AG04449 (cell line): ENCODE results near the gene PRRT4.

Experiments
- CTCF ChIA-PET: fragments of 350-600 bp; formaldehyde crosslinking; extraction: SDS; loops from one replicate; lab custom pipeline; 2021; ENCODE audit warnings: antibody characterized with exemption; lab: Yijun Ruan, JAX
- POLR2A ChIA-PET: fragments of 400-600, 350-600 bp; formaldehyde crosslinking; extraction: SDS; loops from one replicate; lab custom pipeline; 2020; ENCODE audit warnings: antibody characterized with exemption, inconsistent platforms; lab: Yijun Ruan, JAX
- DNase-seq: peaks from one replicate; pipeline ENCODE4 v3.0.0-alpha.2; 2010; ENCODE audit warnings: low read depth, low spot score
- H3K4me3 ChIP-seq: 2 replicates; pipeline ENCODE4 v1.5.1; 2011; ENCODE audit warnings: low read depth, mild to moderate bottlenecking, control low read depth, low read length
- TF ChIP-seq, protein P1 (sequence below): IDR thresholded peaks from one replicate; pipeline ENCODE4 v1.5.1; 2011; ENCODE audit warnings: mild to moderate bottlenecking, moderate library complexity, low read length, control low read depth, inconsistent platforms; ENCODE audit not compliant: insufficient read depth; ENCODE audit errors: missing control alignments

The PRRT4 gene

GRCh38 chr7:128398016-128398840 is 36.7 kb upstream of the PRRT4 start:
- POLR2A ChIA-PET: interaction anchor here (0.7 kb wide), 1 partner anchor 11 kb away, joined by 3 read pairs; no protein-coding TSS in a partner anchor
- no peak for DNase-seq

GRCh38 chr7:128396357-128396756 is 34.9 kb upstream of the PRRT4 start:
- ChIA-PET POLR2A (no interaction called here), CTCF (interaction anchor here (0.7 to 14.1 kb wide), 7 partner anchors 7 to 52 kb away, joined by 3 to 229 read pairs (median 34); partner anchors contain the start of genes IMPDH1 and RBM28)
- TF ChIP-seq, protein P1, sequence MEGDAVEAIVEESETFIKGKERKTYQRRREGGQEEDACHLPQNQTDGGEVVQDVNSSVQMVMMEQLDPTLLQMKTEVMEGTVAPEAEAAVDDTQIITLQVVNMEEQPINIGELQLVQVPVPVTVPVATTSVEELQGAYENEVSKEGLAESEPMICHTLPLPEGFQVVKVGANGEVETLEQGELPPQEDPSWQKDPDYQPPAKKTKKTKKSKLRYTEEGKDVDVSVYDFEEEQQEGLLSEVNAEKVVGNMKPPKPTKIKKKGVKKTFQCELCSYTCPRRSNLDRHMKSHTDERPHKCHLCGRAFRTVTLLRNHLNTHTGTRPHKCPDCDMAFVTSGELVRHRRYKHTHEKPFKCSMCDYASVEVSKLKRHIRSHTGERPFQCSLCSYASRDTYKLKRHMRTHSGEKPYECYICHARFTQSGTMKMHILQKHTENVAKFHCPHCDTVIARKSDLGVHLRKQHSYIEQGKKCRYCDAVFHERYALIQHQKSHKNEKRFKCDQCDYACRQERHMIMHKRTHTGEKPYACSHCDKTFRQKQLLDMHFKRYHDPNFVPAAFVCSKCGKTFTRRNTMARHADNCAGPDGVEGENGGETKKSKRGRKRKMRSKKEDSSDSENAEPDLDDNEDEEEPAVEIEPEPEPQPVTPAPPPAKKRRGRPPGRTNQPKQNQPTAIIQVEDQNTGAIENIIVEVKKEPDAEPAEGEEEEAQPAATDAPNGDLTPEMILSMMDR: no peak
- H3K4me3 ChIP-seq: no peak overlapping the region
- no peak for DNase-seq

More at GRCh38 chr7:128398016-128398840, 36.7 kb upstream of the PRRT4 start:
- CTCF ChIA-PET: interaction anchor here (0.6 to 14.1 kb wide), 21 partner anchors 9 to 62 kb away, joined by 3 to 229 read pairs (median 5); partner anchors contain the start of genes HILPDA and RBM28
- TF ChIP-seq, protein P1: peak; percentile 86
- no peak overlapping the region for H3K4me3 ChIP-seq

DNA sequence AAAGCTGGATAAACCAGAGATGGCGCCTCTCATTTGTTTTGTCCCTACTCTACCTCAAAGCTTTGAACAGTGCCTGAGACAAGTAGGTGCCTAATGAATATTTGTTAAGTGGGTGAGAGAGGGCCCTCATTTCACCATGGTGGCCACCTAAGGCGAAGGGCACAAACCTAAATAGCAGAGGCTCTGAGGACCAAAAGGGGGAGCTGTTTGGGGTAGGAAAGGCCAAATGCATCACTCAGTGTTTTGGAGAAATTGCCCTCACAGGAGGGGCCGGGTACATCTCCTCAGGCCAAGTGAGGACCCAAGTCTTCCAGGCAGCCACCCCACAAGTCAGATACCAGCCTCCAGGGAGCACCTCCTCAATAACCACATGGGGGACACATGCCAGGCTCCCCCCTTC is 34.3 kb upstream of the PRRT4 start:
- ChIA-PET CTCF (interaction anchor here (0.7 to 14.1 kb wide), 5 partner anchors 6 to 49 kb away, joined by 3 to 229 read pairs (median 37); partner anchors contain the start of gene IMPDH1), POLR2A (no interaction called here)
- TF ChIP-seq, protein P1: no peak
- DNase-seq: no peak
- no peak overlapping the region for H3K4me3 ChIP-seq

DNA sequence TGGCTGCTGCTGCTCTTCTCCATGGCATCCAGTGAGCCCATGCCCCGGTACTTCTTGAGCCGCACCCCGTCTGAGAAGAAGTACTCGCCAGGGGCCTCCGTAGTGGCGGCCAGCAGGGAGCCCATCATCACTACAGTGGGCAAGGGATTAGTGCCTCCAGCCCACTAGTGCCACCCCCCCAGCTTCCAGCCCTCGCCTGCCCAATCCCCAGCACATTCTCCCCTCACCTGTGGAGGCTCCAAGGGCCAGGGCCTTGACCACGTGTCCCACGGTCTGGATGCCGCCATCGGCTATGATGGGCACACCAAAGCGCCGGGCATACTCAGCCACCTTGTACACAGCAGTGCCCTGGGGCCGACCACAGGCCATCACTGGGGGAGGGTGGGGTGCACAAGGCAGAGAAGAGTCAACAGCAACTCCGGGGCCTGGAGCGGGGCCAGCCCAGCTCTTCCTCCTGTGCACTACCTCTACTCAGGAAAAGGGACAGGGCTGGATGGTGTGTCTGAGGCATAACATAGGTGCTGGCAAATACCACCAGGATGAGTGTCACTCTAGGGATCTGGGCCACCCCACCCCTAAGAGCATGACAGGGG is 33.5 kb upstream of the PRRT4 start:
- CTCF ChIA-PET: interaction anchor here (1.1 to 14.1 kb wide), 5 partner anchors 6 to 48 kb away, joined by 3 to 229 read pairs (median 37); no protein-coding TSS in a partner anchor
- no peak for DNase-seq
- no peak overlapping the region for H3K4me3 ChIP-seq
- TF ChIP-seq, protein P1: no peak
- POLR2A ChIA-PET: no interaction called here

- DNase-seq: no peak
- TF ChIP-seq, protein P1: no peak
- H3K4me3 ChIP-seq: no peak overlapping the region
- ChIA-PET POLR2A (no interaction called here), CTCF (interaction anchor here (1.0 to 14.1 kb wide), 4 partner anchors 14 to 49 kb away, joined by 3 to 229 read pairs (median 10); no protein-coding TSS in a partner anchor)
Measured at GRCh38 chr7:128393526-128394330, 32.2 kb upstream of the PRRT4 start.
